Measurements from ENCODE around the gene GPD2.

The GPD2 gene

DNA sequence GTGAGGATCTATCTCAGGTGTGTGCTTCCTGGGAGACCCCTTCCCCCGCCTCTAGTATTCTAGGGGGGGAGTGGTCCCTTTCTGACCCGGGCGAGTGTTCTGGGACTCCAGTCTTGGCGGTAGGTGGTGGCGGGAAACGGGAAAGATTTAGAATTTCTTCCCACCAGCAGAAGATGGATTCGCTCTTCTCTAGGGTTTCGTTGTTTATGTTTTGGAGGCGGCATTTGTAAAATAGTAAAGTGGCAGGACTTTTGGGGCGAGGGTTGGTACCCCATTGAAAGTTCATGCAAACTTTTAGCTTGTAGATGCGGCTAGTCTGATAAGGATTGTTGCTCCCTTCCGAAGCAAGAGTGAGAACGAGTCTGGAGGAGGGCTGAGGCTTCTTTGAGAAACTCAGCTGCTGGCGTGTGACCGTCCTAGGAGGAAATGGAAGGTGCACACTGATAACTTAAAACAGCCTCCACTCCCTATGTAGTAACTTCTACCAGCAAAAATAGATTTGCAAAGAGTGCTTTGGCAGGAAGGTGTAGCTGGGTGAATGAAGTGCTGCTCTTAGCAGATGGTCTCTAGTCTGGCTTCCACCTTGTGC lies 412 bp downstream of the GPD2 start:
- DNase-seq (ENCODE audit: low read depth): no peak

DNA sequence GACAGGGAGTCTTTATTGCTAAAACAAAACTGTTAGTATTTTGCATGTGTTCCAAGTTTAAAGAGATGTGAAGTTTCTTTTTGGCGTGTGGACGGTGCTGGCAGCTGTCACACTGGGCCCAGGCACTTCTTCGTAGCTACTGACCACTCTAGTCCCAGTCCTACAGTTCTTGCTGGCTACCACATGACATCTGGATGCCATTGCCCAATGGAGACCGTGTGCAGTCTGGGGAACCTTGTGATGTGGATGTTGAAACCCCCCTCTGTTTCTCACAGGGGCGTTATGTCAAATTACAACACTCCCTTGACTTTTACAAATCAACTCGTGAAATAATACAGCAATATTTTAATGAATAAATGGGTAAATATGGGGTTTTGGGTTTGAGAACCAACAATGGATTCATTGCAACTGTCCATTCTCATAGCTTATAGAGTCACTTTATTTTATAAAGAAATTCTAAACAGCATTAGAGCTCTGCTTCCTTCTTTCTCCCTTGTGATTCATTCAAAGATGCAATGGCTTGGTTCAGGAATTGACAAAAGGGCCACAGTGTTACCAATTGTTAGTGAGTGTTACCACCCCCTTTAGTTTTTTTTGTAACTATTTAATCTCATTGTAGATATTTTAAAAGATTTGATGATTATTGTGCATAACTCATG lies 1.2 kb downstream of the GPD2 start:
- no peak for DNase-seq (ENCODE audit: low read depth)

DNA sequence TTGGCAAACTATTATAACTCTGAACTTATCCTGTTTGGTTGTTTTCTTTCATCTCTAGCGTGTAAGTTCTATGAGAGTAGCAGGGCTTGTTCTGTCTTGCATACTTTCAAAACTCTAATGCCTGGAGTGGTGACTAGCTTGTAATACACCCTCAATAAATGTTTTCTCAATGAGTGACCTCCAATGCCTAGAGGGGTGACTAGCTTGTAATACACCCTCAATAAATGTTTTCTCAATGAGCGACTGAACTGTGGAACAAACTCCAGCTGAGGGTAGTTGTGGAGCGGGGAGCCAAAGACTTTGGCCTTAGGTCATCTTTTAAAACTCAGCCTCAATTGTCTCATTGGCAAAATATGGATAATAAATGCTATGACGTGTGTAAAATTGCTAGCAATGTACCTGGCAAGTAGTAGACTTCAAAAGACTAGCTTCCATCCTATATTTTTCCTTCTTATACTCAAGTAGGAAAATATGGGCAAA lies 1.8 kb downstream of the GPD2 start:
- no peak for DNase-seq (ENCODE audit: low read depth)

DNA sequence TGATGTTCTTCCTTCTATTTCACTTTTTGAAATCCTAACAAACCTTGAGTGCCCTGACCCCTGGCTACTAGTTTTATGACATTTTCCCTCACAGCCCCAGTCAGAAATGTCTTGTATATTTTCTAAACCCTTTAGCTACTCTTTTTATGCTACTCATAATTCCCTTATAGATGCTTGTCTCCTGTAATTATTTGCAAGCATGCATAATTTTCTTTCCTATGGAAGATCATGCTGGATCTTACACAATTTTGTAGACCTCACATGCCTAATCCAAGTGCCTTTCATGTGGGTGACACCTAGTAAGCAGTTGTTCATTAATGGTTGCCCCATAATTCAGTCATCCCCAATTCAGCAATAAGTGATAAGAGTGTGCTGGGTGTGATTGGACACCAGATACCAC lies 6.9 kb downstream of the GPD2 start:
- no peak for DNase-seq (ENCODE audit: low read depth)

DNA sequence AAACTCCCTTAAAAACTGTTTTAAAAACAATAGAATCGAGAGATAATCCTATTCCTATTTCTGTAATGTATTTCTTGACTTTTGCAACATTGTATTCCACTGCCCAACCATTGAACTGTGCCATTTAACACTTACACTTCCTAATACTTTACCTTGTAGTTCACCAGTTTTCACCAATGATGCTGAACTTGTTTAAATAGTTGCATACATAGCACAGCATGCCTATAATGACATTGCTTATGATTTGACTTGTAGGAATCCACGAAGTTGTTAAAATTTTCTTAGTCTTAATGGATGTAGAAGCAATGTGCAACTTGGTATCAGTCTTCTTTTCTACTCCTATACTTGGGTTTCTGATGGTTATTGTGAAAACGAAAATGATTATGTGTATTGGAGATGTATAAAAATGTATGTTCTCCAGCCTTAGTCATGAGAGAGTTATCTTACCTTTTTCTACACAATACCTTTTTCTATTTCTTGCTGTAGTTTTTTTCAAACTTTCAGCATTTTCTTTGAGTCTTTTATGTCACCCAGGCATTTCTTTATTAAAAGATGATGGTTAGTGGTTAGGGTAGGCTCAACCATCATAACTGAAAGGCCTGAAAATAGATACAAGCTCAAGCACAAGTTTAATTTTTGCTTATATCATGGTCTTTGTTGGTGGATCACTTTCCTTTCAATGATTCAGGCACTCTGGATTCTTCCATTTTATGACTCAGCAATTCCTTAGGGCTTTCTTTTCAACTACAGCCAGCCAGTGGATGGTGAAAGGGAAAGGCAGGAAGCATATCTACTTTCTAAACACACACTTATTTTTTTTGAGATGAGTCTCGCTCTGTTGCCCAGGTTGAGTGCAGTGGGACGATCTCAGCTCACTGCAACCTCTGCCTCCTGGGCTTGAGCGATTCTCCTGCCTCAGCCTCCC lies 9.4 kb downstream of the GPD2 start:
- DNase-seq (ENCODE audit: low read depth): peak; percentile 95

DNA sequence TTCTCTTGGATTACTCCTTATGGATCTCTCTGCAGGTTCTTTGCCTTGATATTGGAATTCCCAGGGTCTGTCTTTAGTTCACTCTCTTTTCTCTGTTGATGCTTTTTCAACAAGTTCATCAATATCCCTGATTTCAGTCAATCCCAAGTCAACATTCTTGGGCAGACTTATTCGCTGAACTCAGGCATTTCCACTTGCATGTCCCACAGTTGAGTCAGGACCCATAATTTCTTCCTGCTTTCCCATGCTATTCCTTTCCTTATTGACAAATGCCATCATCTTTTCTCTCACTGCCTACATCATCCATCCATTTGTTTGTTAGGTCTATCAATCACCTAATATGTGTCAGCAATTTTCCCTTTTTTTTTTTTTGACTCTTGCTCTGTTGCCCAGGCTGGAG lies 11.6 kb downstream of the GPD2 start:
- DNase-seq (ENCODE audit: low read depth): no peak

DNA sequence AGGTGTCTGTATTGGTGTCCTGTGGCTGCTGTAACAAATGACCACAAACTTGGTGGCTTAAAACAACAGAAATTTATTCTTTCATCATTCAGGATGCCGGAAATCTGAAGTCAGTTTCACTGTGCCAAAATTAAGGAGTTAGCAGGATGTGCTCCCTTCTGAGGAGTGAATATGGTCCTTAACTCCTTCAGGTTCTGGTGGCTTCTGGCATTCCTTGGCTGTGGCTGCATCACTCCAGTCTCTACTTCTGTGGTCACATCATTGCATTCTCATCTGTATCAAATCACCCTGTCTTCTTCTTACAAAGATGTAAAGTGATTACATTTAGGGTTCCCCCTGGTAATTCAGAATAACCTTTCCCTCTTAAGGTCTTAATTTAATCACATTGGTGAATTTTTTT lies 12.6 kb downstream of the GPD2 start:
- DNase-seq (ENCODE audit: low read depth): no peak

DNA sequence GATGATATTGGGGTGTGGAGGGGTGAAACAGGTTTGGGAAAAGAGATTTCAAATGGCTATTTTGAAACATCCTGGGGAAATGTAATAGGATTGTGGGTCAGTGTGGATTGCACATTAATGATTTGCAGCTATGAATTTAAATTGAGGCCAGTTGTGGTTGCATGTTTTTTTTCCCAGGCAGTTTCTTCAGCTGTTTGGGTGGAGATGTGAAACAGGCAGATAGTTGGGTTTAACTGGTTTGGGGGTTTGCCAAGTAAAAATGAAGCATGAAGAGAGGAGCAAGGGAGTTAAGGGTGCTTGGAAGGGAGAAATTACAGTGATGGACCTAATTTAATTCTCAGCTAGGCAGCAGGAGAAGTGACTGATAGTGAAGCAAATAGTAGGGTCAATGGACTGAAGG lies 16.8 kb downstream of the GPD2 start:
- DNase-seq (ENCODE audit: low read depth): peak; percentile 67

DNA sequence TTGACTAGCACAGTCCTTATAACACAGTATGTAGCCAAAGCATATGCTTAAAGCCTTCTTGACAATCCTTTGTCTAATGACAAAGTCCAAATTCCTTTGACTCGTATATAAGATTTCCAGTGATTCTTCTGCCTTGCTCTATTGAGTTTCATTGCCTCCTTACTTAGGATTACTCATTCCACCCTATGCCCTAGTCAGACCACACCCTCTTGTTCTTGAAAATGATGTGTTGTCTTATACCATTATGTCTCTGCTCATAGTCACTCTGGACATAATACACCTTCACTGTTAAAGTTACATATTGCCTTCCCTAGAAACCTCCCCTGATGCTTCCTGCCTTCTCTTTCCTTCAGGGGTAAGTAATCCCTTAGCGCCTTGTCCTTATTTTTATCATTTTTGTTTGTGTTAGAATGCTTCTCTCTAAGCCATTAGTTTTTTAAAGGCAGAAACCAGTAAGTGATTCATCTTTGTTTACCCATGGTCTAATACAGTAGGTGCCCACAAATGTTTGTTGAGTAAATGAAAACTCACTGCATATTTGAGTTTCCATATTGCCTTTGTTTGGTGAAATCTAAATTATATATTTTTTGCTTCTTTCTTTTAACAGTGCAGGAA lies 19.3 kb downstream of the GPD2 start:
- no peak for DNase-seq (ENCODE audit: low read depth)

DNA sequence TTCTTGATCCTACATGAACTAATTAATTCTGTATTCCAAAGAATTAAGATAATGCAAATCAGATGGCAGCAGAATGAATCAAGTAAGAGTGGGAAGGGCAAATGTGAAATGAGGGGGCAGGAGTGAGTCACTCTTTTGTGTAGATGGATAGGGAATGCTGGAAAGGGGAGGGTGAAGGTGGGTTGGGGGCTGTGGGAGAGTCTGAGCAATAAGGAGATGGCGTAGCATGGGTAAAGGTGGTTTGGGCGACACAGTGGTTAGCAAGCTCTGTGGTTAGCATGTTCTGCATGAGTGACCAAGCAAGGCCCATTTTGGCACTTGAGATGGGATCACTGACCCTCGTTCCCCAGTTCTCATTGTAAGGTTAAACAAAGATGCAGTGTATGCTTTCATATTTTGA lies 20.4 kb downstream of the GPD2 start:
- DNase-seq (ENCODE audit: low read depth): no peak

DNA sequence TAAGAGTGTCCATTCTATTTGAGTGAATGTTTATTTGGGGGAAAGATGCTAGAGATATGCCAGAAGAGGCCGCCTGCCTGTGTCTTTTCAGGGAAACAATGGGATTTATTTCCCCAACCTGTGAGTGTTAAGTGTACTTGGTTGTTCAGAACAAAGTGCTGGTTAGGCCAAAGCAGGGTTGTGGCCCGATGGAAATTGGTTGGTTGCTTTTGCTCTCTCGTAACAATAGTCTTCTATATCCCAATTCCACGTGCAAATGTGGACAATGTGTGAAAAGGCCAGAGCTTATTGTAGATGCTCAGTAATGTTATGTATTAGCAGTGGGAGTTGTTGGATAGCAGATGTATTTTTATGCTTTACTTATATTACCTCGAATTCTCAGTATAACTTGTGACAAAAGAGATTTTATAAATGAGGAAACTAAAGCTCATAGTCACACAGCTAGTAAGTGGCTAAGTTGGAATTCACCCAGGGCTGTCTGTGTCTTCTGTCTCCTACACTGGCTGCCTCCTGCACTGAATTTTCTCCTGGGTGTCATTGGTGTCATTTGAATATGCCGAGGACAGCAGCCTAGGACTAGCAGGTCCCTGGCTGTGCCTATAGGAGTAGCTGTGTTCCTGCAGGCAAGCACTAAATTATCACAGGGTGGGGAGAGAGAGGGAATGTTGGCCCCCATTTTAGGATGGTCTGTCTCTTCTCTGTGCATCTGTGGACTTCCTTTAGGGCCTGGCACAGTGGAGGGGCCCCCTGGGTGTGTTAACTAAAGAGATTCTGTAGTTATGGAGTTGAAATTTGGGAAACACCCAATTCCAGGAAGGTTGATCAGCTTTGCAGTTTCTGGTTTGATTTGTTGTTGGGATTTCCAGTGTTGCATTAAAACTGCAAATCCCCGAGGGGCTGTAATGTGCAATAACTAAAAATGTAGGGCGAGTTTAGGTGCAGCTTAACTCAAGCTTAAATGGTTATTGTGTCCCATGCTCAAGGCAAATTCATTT lies 21.6 kb downstream of the GPD2 start:
- DNase-seq (ENCODE audit: low read depth): no peak

DNA sequence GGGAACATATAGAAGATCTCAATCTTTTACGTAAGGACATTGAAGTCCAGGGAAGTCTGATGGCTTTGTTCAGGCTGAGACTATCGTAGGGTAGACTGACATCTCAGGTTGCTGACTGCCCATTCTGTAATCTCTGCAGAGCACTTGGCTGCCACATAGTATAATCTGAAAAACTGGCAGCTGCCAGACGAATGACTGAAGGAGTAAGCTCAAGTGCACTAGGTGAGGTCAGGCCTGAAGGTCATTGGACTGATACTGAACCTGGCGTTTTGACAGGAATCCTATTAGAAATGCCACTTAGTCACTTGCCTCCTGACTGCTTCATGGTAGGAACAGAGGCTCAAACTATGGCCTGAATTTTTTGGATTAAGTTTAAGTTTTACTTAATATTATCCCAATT lies 23.5 kb downstream of the GPD2 start:
- no peak for DNase-seq (ENCODE audit: low read depth)

DNA sequence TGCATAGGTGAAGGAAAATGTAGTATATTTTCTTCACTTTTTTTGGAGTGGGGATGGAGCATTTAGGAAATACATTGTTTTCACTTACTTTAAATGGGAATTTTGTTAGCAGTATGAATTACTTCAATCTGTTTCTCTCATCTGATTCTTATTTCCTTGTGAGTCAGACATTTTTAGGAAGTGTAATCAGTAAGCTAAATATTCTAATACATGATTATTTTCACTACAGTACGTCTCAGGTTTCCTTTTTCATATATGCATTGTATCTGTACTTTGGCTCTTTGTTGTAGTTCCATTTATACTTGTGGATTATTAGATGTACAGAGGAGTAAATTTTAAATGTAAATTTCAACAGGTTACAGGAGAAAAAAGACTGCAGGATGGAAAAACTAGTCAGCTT lies 27.9 kb downstream of the GPD2 start:
- DNase-seq (ENCODE audit: low read depth): no peak

DNA sequence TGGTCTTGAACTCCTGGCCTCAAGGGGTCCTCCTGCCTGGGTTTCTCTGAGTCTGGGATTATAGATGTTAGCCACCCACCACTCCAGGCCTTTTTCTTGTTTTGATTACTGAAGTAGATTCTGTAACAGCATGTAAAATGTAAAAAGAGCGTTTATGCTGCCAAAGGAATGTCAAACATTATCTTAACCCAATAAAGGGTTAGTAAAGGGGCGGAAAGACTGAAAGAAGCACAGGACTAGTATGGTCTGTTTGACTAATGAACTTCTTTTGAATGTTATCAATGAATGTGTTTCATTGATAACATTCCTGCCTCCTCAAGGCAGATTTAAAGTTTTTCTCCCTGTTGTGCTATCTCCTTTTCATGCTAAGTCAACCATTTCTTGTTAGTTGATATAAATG lies 29.4 kb downstream of the GPD2 start:
- DNase-seq (ENCODE audit: low read depth): no peak

DNA sequence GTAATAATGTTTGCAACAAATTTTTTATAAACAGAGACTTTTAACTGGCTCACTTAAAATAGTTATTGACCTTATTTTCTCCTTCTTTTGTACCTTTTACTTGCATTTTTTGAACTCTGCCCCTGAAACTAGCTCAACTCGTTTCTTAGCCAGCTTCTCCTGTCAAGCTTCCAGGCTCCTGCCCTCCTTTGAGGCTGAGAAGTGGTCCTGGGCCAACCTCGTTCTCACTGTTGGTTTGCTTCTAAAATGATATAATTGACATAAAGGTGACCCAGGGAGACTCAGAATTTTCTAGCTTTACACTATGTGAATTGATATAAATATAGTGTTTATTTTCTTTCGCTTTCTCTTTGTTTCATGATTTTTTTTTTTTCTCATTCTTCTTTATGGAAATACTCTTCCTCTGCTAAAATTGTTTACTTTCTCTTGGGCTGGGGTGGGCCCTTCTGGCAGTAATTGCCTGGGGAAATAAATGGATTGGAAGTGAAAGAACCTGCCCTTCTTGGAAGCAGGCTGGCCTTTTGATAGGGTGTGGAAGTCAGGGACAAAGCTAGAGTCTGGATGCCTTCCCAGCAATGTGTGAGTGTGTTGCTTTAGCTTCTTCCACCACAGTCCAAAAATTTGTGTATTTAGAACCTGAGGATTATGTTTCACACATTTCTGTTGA lies 30.7 kb downstream of the GPD2 start:
- DNase-seq (ENCODE audit: low read depth): peak; percentile 69

DNA sequence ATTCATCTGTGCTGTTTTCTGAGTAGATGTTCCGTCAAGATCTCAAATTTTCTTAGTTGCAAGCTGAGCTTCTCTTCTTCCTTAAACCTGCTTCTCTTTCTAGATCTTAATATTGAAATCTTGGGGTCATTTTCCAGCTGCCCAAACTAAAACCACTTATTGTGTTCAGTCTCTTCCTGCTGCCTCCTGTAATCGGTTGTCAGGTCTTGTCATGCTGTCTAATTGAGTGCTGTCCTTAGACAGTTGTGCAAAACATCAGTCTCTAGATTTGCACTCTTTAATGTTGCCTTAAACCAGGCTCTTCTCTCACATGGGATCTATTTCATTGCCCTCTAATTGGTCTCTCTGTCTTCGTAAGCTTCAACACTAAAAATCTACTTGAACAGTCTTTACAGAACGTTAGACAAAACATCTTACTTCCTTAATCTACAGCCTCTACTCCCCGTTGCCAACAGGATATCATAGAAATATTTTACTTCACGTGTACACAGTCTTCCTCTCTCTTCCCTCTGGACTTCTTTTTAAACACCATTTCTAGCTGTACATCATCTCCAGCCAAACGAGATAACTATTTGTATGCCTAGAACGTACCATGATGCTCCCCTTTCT lies 34.9 kb downstream of the GPD2 start:
- DNase-seq (ENCODE audit: low read depth): no peak

DNA sequence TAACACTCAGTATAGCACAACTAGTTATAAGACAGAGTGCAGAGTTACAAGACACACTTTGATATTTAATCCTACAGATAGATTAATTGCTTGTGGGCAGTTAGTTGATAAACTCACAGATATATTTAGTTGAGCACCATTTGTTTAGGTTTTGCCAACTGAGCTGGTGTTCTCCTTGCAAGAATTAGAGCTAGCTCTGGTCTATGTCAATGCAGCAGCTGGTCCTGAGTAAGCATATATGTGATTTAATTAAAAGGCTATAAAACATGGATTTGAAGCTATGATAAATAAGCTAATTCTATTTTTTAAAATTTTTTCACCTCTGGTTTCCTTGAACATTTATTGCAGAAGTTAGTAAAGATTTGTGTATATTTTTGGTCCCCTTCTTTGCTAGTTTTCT lies 35.6 kb downstream of the GPD2 start:
- DNase-seq (ENCODE audit: low read depth): no peak

DNA sequence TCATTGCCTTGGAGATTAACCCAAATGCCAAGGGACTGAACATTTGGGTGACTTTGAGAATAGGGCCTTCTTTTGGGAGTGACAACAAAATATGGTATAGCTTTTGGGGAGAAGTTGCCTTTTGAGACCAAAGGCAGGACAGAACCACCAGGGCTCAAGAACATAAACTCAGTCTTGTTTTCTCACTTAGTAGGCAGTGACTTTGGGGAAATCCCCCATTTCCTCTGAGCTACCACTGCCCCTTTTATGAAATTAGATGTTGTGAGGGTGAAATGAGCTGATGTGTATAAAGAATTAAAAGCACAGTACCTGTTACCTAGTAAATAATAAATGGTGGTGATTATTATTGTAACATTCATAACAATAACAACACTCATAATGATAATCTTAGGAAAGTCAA lies 36.5 kb downstream of the GPD2 start:
- no peak for DNase-seq (ENCODE audit: low read depth)

DNA sequence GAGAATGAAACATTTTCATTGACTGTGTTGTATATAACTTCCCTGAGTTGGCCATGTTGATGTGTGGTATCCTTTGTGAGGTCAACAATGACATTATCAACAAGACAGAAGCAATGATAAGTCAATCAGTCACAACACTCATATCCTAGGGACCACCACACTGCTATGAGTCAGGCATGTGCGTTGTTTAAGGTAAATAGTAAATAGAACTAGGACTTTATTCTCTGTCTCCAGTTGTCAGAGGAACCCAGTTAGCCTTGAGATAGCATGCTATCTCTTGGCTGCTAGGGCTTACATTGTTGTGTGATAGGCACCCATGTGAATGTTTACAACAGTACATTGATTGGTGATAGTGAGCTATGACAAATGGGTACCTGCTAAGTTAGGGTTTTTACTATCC lies 37.3 kb downstream of the GPD2 start:
- DNase-seq (ENCODE audit: low read depth): no peak

DNA sequence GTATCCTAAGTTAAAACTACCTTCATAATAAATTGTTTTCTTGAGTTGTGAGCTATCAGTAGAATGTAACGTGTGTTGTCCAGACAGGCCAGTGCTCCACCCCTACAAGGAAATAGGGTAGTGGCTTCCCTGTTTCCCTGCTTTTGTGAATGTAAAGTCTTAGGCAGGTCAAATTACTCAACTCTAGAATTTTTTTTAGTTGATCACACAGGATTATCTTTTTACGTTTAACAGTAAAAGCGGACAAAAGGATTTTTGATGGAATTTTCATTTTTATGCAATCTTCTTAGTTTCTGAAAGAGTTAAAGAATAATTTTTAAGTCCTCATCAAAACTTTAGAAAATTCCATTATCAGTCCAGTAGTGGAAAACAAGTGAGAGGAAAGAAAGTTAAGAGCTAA lies 38.2 kb downstream of the GPD2 start:
- DNase-seq (ENCODE audit: low read depth): no peak

Data from stromal cell of bone marrow (primary cell).